GM21825 (cell line): Measurements from ENCODE around the gene LMOD3.

ENCODE experiments used
- ATAC-seq: cut with Tn5 transposase; IDR thresholded peaks from one replicate; pipeline ENCODE4 v1.9.1; 2021; ENCODE audit warnings: mild to moderate bottlenecking, moderate library complexity; ENCODE audit not compliant: unreplicated experiment

Gene LMOD3

GRCh38 chr3:69126216-69126615 lies 3.8 kb upstream of the LMOD3 start:
- no peak for ATAC-seq

GRCh38 chr3:69121950-69122349 lies 445 bp downstream of the LMOD3 start:
- ATAC-seq: no peak

- no peak for ATAC-seq
Observed at GRCh38 chr3:69121513-69121912, 882 bp downstream of the LMOD3 start.

GRCh38 chr3:69120879-69121464 lies 1.4 kb downstream of the LMOD3 start:
- ATAC-seq: peak; percentile 78

- ATAC-seq: no peak
Observed at GRCh38 chr3:69119681-69120080, 2.7 kb downstream of the LMOD3 start.

GRCh38 chr3:69119138-69119537 lies 3.3 kb downstream of the LMOD3 start:
- ATAC-seq: no peak

- no peak for ATAC-seq
Observed at GRCh38 chr3:69118555-69118954, 3.8 kb downstream of the LMOD3 start.

- no peak for ATAC-seq
Observed at GRCh38 chr3:69116897-69117296, 5.5 kb downstream of the LMOD3 start.

- ATAC-seq: no peak
Observed at GRCh38 chr3:69116162-69116561, 6.2 kb downstream of the LMOD3 start.

GRCh38 chr3:69115731-69116130 lies 6.7 kb downstream of the LMOD3 start:
- no peak for ATAC-seq

GRCh38 chr3:69113536-69113935 lies 8.9 kb downstream of the LMOD3 start:
- ATAC-seq: no peak

- ATAC-seq: peak; percentile 57
Observed at GRCh38 chr3:69110941-69111546, 11.4 kb downstream of the LMOD3 start.

GRCh38 chr3:69108811-69109210 lies 13.6 kb downstream of the LMOD3 start:
- no peak for ATAC-seq

GRCh38 chr3:69107841-69108240 lies 14.6 kb downstream of the LMOD3 start:
- ATAC-seq: no peak

GRCh38 chr3:69105320-69105719 lies 17.1 kb downstream of the LMOD3 start:
- ATAC-seq: no peak

GRCh38 chr3:69104586-69104985 lies 17.8 kb downstream of the LMOD3 start:
- no peak for ATAC-seq

- ATAC-seq: no peak
Observed at GRCh38 chr3:69103123-69103522, 19.3 kb downstream of the LMOD3 start.

- no peak for ATAC-seq
Observed at GRCh38 chr3:69102384-69102783, 20.0 kb downstream of the LMOD3 start.

GRCh38 chr3:69099576-69099975 lies 22.8 kb downstream of the LMOD3 start:
- ATAC-seq: no peak

- no peak for ATAC-seq
Observed at GRCh38 chr3:69097407-69098086, 24.8 kb downstream of the LMOD3 start.

- ATAC-seq: no peak
Observed at GRCh38 chr3:69096299-69096698, 26.1 kb downstream of the LMOD3 start.

- ATAC-seq: no peak
Observed at GRCh38 chr3:69095636-69096035, 26.8 kb downstream of the LMOD3 start.
